ENCODE data around the gene PI4KB.

DNA sequence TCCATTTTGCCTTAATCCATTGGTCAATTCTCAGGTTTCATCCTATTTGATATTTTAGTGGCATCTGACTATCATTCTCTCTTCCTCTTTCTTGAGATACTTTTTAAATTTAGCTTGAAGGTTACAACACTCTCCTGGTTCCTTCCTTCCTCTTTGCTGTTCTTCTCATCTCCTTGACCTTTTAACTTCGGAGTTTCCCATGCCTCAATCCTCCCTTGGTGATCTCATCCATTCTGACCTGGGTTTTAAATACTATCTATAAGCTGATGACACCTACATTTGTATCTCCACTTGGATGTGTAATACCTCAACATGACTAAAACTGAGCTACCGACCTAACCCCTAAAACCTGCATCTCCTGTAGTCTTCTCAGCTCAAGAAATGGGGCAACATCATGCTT lies 50.0 kb downstream of the PI4KB start:
- TF ChIP-seq, protein P1, sequence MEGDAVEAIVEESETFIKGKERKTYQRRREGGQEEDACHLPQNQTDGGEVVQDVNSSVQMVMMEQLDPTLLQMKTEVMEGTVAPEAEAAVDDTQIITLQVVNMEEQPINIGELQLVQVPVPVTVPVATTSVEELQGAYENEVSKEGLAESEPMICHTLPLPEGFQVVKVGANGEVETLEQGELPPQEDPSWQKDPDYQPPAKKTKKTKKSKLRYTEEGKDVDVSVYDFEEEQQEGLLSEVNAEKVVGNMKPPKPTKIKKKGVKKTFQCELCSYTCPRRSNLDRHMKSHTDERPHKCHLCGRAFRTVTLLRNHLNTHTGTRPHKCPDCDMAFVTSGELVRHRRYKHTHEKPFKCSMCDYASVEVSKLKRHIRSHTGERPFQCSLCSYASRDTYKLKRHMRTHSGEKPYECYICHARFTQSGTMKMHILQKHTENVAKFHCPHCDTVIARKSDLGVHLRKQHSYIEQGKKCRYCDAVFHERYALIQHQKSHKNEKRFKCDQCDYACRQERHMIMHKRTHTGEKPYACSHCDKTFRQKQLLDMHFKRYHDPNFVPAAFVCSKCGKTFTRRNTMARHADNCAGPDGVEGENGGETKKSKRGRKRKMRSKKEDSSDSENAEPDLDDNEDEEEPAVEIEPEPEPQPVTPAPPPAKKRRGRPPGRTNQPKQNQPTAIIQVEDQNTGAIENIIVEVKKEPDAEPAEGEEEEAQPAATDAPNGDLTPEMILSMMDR (IDR thresholded peaks at IDR 0.05) = no peak
- TF ChIP-seq EP300 (IDR thresholded peaks at IDR 0.05) (no peak), POLR2A (IDR thresholded peaks at IDR 0.05; ENCODE audit: low read depth) (no peak)
